Lower leg skin (tissue), 4 donors: ENCODE results near the gene KDM4F. TPM values are rescaled to one million over a fixed set of nuclear protein-coding genes. Genes with fewer than 3 reads are reported as not detected.
A peak's percentile ranks its signal among the peaks of the same experiment; 100 is the strongest.

Source experiments
- DNase-seq, 2 donors: peaks; one replicate each; pipeline ENCODE4 v3.0.0-alpha.2; 2019; ENCODE audit warnings: low spot score in 2 of 2
- H3K4me3 ChIP-seq: fragments of 200-600 bp; sonication (generic); 2 replicates; pipeline ENCODE4 v1.5.1; 2017; ENCODE audit warnings: mild to moderate bottlenecking, low read depth; ENCODE audit not compliant: poor library complexity, severe bottlenecking
- CTCF ChIP-seq, 3 donors: fragments of 450-650 bp; IDR thresholded peaks; one replicate each; pipeline ENCODE4 v1.5.1; 2016; ENCODE audit warnings: antibody characterized with exemption in 3 of 3, mild to moderate bottlenecking in 3 of 3, moderate library complexity in 2 of 3
- POLR2A ChIP-seq, 2 donors: fragments of 450-650 bp; IDR thresholded peaks; one replicate each; pipeline ENCODE4 v1.6.1; 2016 to 2017; ENCODE audit warnings: antibody characterized with exemption in 2 of 2, mild to moderate bottlenecking in 1 of 2, moderate library complexity in 1 of 2
- WGBS, 2 donors: methylation state at CpG; one replicate each; pipeline ENCODE4 v1.1.5; 2018; 5-methylcytosine and 5-hydroxymethylcytosine counted together
- intact Hi-C: fragments of 100-400 bp; cut with DNase I; formaldehyde crosslinking; loops from one replicate; pipeline ENCODE4 v1.15.0; 2023; ENCODE audit warnings: low total_unique reads
- total RNA-seq, 4 donors: library from RNA; depleted of rRNA; stranded (reverse); fragments of >200 nt; gene quantifications; one replicate each; pipeline ENCODE4 v1.1.0, GENCODE V29; 2016

KDM4F gene
- total RNA-seq, 4 donors from 2014 or later, result not detected

GRCh38 chr11:95057959-95058358 lies 8.7 kb downstream of the KDM4F start:
- WGBS, 2 donors, result 97 to 98% methylated on average over 8 of the region's 8 CpGs
- intact Hi-C loops, result no loop called here
- no peak for DNase-seq
- TF ChIP-seq CTCF (IDR thresholded peaks at IDR 0.05) (no peak), POLR2A (IDR thresholded peaks at IDR 0.05) (no peak)
- no peak overlapping the region for H3K4me3 ChIP-seq

GRCh38 chr11:95058621-95059020 lies 9.4 kb downstream of the KDM4F start:
- 83 to 94% methylated on average over 1 of the region's 1 CpG for WGBS, 2 donors
- H3K4me3 ChIP-seq, result no peak overlapping the region
- no peak for DNase-seq
- intact Hi-C loops, result no loop called here
- TF ChIP-seq CTCF (IDR thresholded peaks at IDR 0.05) (no peak), POLR2A (IDR thresholded peaks at IDR 0.05) (no peak)

GRCh38 chr11:95059046-95059445 lies 9.8 kb downstream of the KDM4F start:
- no peak overlapping the region for H3K4me3 ChIP-seq
- DNase-seq, result no peak
- TF ChIP-seq CTCF (IDR thresholded peaks at IDR 0.05) (no peak), POLR2A (IDR thresholded peaks at IDR 0.05) (no peak)
- 82 to 88% methylated on average over 6 of the region's 6 CpGs for WGBS, 2 donors
- intact Hi-C loops, result no loop called here

- WGBS, 2 donors, result 84 to 97% methylated on average over 1 of the region's 1 CpG
- TF ChIP-seq CTCF (IDR thresholded peaks at IDR 0.05) (no peak), POLR2A (IDR thresholded peaks at IDR 0.05) (no peak)
- H3K4me3 ChIP-seq, result no peak overlapping the region
- DNase-seq, result no peak
- intact Hi-C loops, result no loop called here
Measured at GRCh38 chr11:95065336-95065735, 16.1 kb downstream of the KDM4F start.

GRCh38 chr11:95066716-95067038 lies 17.5 kb downstream of the KDM4F start, which contains the start of gene SRSF8:
TSS of gene SRSF8 (plus strand) at chr11:95066919. CDS start at chr11:95067227, 308 bp downstream.
- peak within 1 kb of the TSS; percentile 71 for H3K4me3 ChIP-seq
- WGBS, 2 donors, result 0 to 1% methylated on average over 4 of the region's 4 CpGs

More at GRCh38 chr11:95066716-95067038, 17.5 kb downstream of the KDM4F start, which contains the start of gene SRSF8:
- intact Hi-C loops, result no loop called here
- no peak for DNase-seq
- TF ChIP-seq POLR2A (IDR thresholded peaks at IDR 0.05) (no peak), CTCF (IDR thresholded peaks at IDR 0.05) (no peak)
